Measurements from ENCODE around the gene NRXN3.

GRCh38 chr14:78175412-78175811, 5.2 kb downstream of the NRXN3 start:
- TF ChIP-seq CTCF (conservative IDR thresholded peaks at IDR 0.05; ENCODE audit: low read depth, low read length) (no peak), EZH2 (IDR thresholded peaks at IDR 0.05; ENCODE audit: low read length, unreplicated experiment) (no peak), EZH2phosphoT487 (IDR thresholded peaks at IDR 0.05; ENCODE audit: borderline replicate concordance, low read length) (no peak)
